HepG2 (cell line): ENCODE data around the gene ALCAM. TPM values are rescaled to one million over a fixed set of nuclear protein-coding genes. Genes with fewer than 3 reads are reported as not detected.

Experiments used
- ATAC-seq: fragments of 200-7000 bp; cut with Tn5 transposase; 3 replicates; pipeline ENCODE4 v1.9.1; 2020; ENCODE audit warnings: mild to moderate bottlenecking, moderate library complexity
- BruUV-seq: library from RNA; stranded (reverse); fragments of 400-500 nt; replicated peaks from 2 replicates; lab custom pipeline; 2021; lab: Mats Ljungman, UMichigan
- CTCF ChIA-PET: fragments of 300-600 bp; formaldehyde crosslinking; extraction: SDS; loops from one replicate; lab custom pipeline; 2021; ENCODE audit warnings: low total read pairs, inconsistent platforms, low intra/inter-chr PET ratio; lab: Yijun Ruan, JAX
- POLR2A ChIA-PET: fragments of 350-600 bp; sonication (Branson Sonifier 250); formaldehyde crosslinking; loops from one replicate; lab custom pipeline; 2020; ENCODE audit warnings: antibody characterized with exemption, inconsistent platforms; lab: Yijun Ruan, JAX
- DNase-seq: peaks from one replicate; pipeline ENCODE4 v3.0.0-alpha.2; 2015; ENCODE audit warnings: low spot score
- FAIRE-seq: peaks from 3 replicates; lab custom pipeline; 2011; peaks lifted over from hg19 to GRCh38; lab: Jason Lieb, UNC
- H2AFZ ChIP-seq: one replicate; pipeline ENCODE4 v1.6.1; 2011; ENCODE audit warnings: low read length, inconsistent platforms
- H3K27ac ChIP-seq: fragments of 300-600 bp; 3 replicates; pipeline ENCODE4 v1.8.0; 2011; ENCODE audit warnings: mixed run types, mild to moderate bottlenecking, mixed read lengths, low read length, inconsistent platforms; ENCODE audit not compliant: insufficient read depth; ENCODE audit errors: extremely low read length
- H3K27me3 ChIP-seq, 2 experiments: fragments of 200-600 bp in 1 of 2; 2 replicates in 1 of 2; 3 replicates in 1 of 2; pipeline versions ENCODE4 v1.6.0 to v1.8.0; 2011; ENCODE audit warnings: low read length in 2 of 2, mild to moderate bottlenecking in 2 of 2, moderate library complexity in 2 of 2, inconsistent platforms in 1 of 2; ENCODE audit not compliant: insufficient read depth in 2 of 2, control insufficient read depth in 1 of 2
- H3K36me3 ChIP-seq, 2 experiments: fragments of 200-600 bp in 1 of 2; replicated peaks in 1 of 2; 2 replicates in 1 of 2; 3 replicates in 1 of 2; pipeline versions ENCODE4 v1.5.1 to v1.8.0; 2011; ENCODE audit warnings: low read length in 2 of 2, inconsistent platforms in 1 of 2; ENCODE audit not compliant: insufficient read depth in 2 of 2, control insufficient read depth in 1 of 2
- H3K4me1 ChIP-seq: 2 replicates; pipeline ENCODE4 v1.5.1; 2012; ENCODE audit warnings: low read length, inconsistent platforms; ENCODE audit not compliant: insufficient read depth
- H3K4me2 ChIP-seq: 2 replicates; pipeline ENCODE4 v1.6.0; 2011; ENCODE audit warnings: low read depth, low read length, inconsistent platforms
- H3K4me3 ChIP-seq, 3 experiments: fragments of 200-600 bp in 1 of 3; sonication (generic), shearing (Covaris generic) in 1 of 3; replicated peaks in 1 of 3; 2 replicates each; pipeline ENCODE4 v1.5.1; 2011 to 2016; ENCODE audit warnings: low read length in 3 of 3, inconsistent platforms in 2 of 3, low read depth in 2 of 3, mild to moderate bottlenecking in 2 of 3, control low read depth in 1 of 3, mixed read lengths in 1 of 3; ENCODE audit not compliant: insufficient read depth in 1 of 3
- H3K79me2 ChIP-seq: one replicate; pipeline ENCODE4 v1.6.1; 2011; ENCODE audit warnings: low read length, inconsistent platforms; ENCODE audit not compliant: insufficient read depth
- H3K9ac ChIP-seq: 2 replicates; pipeline ENCODE4 v1.6.0; 2011; ENCODE audit warnings: mild to moderate bottlenecking, low read depth, low read length, inconsistent platforms; ENCODE audit not compliant: insufficient read depth
- H3K9me3 ChIP-seq: 2 replicates; pipeline ENCODE4 v1.5.1; 2012; ENCODE audit warnings: mild to moderate bottlenecking, low read length
- H4K20me1 ChIP-seq: 2 replicates; pipeline ENCODE4 v1.6.0; 2011; ENCODE audit warnings: inconsistent platforms, mild to moderate bottlenecking, low read length, moderate library complexity; ENCODE audit not compliant: insufficient read depth
- KMT2A ChIP-seq: sonication (generic); formaldehyde crosslinking; IDR thresholded peaks from 2 replicates; pipeline ENCODE4 v1.4.0; 2020; ENCODE audit warnings: missing genetic modification reagents
- NPAS2 ChIP-seq: sonication (generic); formaldehyde crosslinking; IDR thresholded peaks from 2 replicates; pipeline ENCODE4 v1.8.0; 2022; ENCODE audit warnings: mild to moderate bottlenecking, missing genetic modification reagents, borderline replicate concordance
- SMC3 ChIP-seq: IDR thresholded peaks from 2 replicates; pipeline ENCODE4 v1.6.1; 2011; ENCODE audit warnings: low read length, improper control_type of control experiment
- ZNF609 ChIP-seq: sonication (generic); formaldehyde crosslinking; IDR thresholded peaks from 2 replicates; pipeline ENCODE4 v1.4.0; 2020; ENCODE audit warnings: mild to moderate bottlenecking, missing genetic modification reagents, borderline replicate concordance
- ZNF724P ChIP-seq: sonication (generic); formaldehyde crosslinking; IDR thresholded peaks from 2 replicates; pipeline ENCODE4 v1.8.0; 2022; ENCODE audit warnings: missing genetic modification reagents, borderline replicate concordance
- WGBS: methylation state at CpG from one replicate; pipeline ENCODE4 v1.1.6; 2017; ENCODE audit warnings: low lambda C conversion rate; 5-methylcytosine and 5-hydroxymethylcytosine counted together
- in situ Hi-C: cut with HindIII; loops from 2 replicates; pipeline ENCODE4 v1.10.0; 2017; ENCODE audit warnings: low pct_unique_long_range_greater_than_20kb; ENCODE audit not compliant: extremely low pct_ligation_motif_present
- intact Hi-C: fragments of 100-400 bp; cut with micrococcal nuclease; formaldehyde crosslinking; loops from one replicate; pipeline ENCODE4 v1.10.0; 2022; ENCODE audit not compliant: unreplicated experiment
- polyA plus RNA-seq, 8 experiments: library from polyadenylated mRNA; depleted of rRNA in 3 of 8; stranded (reverse) in 7 of 8; unstranded in 1 of 8; fragments of >200 nt; fragmentation: Illumina TruSeq in 4 of 8; extraction: Trizol in 4 of 8; gene quantifications; 2 replicates each; pipeline versions ENCODE4 v1.2.1 to v1.2.3, GENCODE V29; 2011 to 2016; ENCODE audit warnings: low read depth in 4 of 8, missing spikeins in 1 of 8, mixed read lengths in 1 of 8; ENCODE audit not compliant: insufficient read depth in 1 of 8
- total RNA-seq, 5 experiments: library from RNA; depleted of rRNA; stranded (reverse); fragments of >200 nt; fragmentation: Illumina TruSeq; extraction: Trizol; gene quantifications; 2 replicates each; pipeline ENCODE4 v1.2.3, GENCODE V29; 2016; ENCODE audit warnings: low read depth in 1 of 5
- TF ChIP-seq, protein P1 (sequence below): sonication (generic); formaldehyde crosslinking; IDR thresholded peaks from 2 replicates; pipeline ENCODE4 v1.5.0; 2020; ENCODE audit warnings: mild to moderate bottlenecking, missing genetic modification reagents, borderline replicate concordance
- TF ChIP-seq, protein P2 (sequence below): sonication (generic); formaldehyde crosslinking; IDR thresholded peaks from 2 replicates; pipeline ENCODE4 v1.4.0; 2020; ENCODE audit warnings: missing genetic modification reagents
- TF ChIP-seq, protein P3 (sequence below): sonication (generic); formaldehyde crosslinking; IDR thresholded peaks from 2 replicates; pipeline ENCODE4 v1.4.0; 2020; ENCODE audit warnings: mild to moderate bottlenecking, missing genetic modification reagents

The ALCAM gene
- total and polyA plus RNA-seq, 2 of the 13 experiments (the other 11 are each of a cell fraction or from before 2014, with no cell fraction given) = 26.0 to 33.1 TPM

DNA sequence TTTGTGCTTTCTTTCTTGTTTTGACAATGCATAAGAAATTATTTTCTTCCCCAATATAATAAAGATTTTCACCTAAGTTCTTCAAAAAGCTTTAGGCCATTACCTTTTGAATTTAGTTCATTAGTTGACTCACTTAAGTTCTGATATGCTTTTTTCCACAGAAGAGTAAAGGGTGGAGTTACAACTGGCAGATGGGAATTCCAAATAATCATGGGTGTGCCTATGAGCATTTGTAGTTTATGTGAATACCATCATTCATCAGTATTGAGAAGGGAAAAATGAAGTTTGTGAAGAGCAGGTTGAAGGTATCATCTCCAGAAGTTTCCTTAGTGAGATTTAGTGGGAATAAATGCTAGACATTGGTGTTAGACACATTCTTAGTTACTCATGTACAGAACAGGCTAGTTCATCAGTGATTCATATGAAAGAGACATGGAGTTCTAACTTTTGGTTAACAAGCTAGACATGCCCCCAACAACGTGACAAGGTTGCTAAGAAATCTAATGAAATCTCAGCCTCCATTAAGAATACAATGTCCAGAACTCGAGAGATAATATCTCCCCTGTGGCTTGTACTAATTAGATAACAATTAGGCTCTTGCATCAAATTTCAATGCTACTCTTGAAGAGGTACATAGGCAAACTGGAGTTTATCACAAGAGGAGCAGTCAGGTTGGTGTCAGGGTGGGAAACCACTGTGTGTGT lies 16.9 kb upstream of the ALCAM start:
- no TSS peak for BruUV-seq
- Histone ChIP-seq H3K9me3 (no peaks in the 10 kb centered on the region), H3K4me3 (no peak overlapping the region), H2AFZ (no peak overlapping the region), H4K20me1 (no peaks in the 10 kb centered on the region), H3K36me3 (no peaks in the 10 kb centered on the region), H3K9ac (no peak overlapping the region), H3K4me2 (no peak overlapping the region), H3K79me2 (no peaks in the 10 kb centered on the region), H3K4me1 (peaks cover 5% of the 10 kb centered on the region; the same call in 1 of the 2 replicates), H3K27me3 (no peaks in the 10 kb centered on the region; a peak in 1 of 5 replicates), H3K27ac (no peak overlapping the region)
- in situ Hi-C loops = loop anchor here (25.0 kb wide), 1 partner anchor 738 kb away; no protein-coding TSS in a partner anchor
- intact Hi-C loops = no loop called here
- ChIA-PET CTCF (no interaction called here), POLR2A (no interaction called here)
- TF ChIP-seq, protein P1, sequence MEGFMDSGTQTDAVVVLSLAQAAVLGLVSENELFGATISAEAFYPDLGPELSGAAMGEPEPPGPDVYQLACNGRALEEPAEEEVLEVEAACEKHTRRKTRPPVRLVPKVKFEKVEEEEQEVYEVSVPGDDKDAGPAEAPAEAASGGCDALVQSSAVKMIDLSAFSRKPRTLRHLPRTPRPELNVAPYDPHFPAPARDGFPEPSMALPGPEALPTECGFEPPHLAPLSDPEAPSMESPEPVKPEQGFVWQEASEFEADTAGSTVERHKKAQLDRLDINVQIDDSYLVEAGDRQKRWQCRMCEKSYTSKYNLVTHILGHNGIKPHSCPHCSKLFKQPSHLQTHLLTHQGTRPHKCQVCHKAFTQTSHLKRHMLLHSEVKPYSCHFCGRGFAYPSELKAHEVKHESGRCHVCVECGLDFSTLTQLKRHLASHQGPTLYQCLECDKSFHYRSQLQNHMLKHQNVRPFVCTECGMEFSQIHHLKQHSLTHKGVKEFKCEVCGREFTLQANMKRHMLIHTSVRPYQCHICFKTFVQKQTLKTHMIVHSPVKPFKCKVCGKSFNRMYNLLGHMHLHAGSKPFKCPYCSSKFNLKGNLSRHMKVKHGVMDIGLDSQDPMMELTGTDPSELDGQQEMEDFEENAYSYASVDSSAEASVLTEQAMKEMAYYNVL (CRISPR knock-in tag) = no peak
- TF ChIP-seq KMT2A (CRISPR knock-in tag) = no peak
- TF ChIP-seq, protein P2, sequence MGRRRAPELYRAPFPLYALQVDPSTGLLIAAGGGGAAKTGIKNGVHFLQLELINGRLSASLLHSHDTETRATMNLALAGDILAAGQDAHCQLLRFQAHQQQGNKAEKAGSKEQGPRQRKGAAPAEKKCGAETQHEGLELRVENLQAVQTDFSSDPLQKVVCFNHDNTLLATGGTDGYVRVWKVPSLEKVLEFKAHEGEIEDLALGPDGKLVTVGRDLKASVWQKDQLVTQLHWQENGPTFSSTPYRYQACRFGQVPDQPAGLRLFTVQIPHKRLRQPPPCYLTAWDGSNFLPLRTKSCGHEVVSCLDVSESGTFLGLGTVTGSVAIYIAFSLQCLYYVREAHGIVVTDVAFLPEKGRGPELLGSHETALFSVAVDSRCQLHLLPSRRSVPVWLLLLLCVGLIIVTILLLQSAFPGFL (CRISPR knock-in tag) = no peak
- TF ChIP-seq NPAS2 (CRISPR knock-in tag) = no peak
- TF ChIP-seq, protein P3, sequence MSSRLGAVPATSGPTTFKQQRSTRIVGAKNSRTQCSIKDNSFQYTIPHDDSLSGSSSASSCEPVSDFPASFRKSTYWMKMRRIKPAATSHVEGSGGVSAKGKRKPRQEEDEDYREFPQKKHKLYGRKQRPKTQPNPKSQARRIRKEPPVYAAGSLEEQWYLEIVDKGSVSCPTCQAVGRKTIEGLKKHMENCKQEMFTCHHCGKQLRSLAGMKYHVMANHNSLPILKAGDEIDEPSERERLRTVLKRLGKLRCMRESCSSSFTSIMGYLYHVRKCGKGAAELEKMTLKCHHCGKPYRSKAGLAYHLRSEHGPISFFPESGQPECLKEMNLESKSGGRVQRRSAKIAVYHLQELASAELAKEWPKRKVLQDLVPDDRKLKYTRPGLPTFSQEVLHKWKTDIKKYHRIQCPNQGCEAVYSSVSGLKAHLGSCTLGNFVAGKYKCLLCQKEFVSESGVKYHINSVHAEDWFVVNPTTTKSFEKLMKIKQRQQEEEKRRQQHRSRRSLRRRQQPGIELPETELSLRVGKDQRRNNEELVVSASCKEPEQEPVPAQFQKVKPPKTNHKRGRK = no peak
- no peak for TF ChIP-seq ZNF724P (CRISPR knock-in tag)
- TF ChIP-seq ZNF609 (CRISPR knock-in tag) = no peak
- TF ChIP-seq SMC3 = no peak
- no peak for DNase-seq
- WGBS = 0% methylated on average over 2 of the region's 2 CpGs
- ATAC-seq = no peak
- no peak for FAIRE-seq
